Neural crest cell (in vitro differentiated cells): ENCODE data around the gene PLD2. TPM values are rescaled to one million over a fixed set of nuclear protein-coding genes. Genes with fewer than 3 reads are reported as not detected.

ENCODE experiments used
- DNase-seq: peaks from one replicate; pipeline ENCODE4 v3.0.0; 2021; ENCODE audit warnings: low read depth, mixed read lengths, low spot score
- H3K27ac Mint-ChIP-seq: one replicate; pipeline ENCODE4 v1.8.0; 2021; ENCODE audit warnings: mild to moderate bottlenecking, mixed read lengths; ENCODE audit not compliant: unreplicated experiment
- H3K27me3 Mint-ChIP-seq: 2 replicates; pipeline ENCODE4 v1.8.0; 2021; ENCODE audit warnings: low read depth, mild to moderate bottlenecking, mixed read lengths
- H3K36me3 Mint-ChIP-seq: 2 replicates; pipeline ENCODE4 v1.8.0; 2021; ENCODE audit warnings: low read depth, mild to moderate bottlenecking, mixed read lengths
- H3K4me1 Mint-ChIP-seq: 2 replicates; pipeline ENCODE4 v1.8.0; 2021; ENCODE audit warnings: mixed read lengths
- H3K4me3 Mint-ChIP-seq: one replicate; pipeline ENCODE4 v1.8.0; 2021; ENCODE audit warnings: mild to moderate bottlenecking, mixed read lengths
- H3K9me3 Mint-ChIP-seq: 2 replicates; pipeline ENCODE4 v1.8.0; 2021; ENCODE audit warnings: mixed read lengths
- total RNA-seq: library from RNA; stranded (reverse); gene quantifications from 2 replicates; pipeline ENCODE4 v1.2.1, GENCODE V29; 2021
- TF ChIP-seq, protein P1 (sequence below): fragments of 200-600 bp; sonication (generic); conservative IDR thresholded peaks from 2 replicates; pipeline ENCODE4 v1.5.0; 2021; ENCODE audit warnings: antibody characterized with exemption, mild to moderate bottlenecking

PLD2 gene
- total RNA-seq, 1 donor from 2014 or later = 54.8 TPM

DNA sequence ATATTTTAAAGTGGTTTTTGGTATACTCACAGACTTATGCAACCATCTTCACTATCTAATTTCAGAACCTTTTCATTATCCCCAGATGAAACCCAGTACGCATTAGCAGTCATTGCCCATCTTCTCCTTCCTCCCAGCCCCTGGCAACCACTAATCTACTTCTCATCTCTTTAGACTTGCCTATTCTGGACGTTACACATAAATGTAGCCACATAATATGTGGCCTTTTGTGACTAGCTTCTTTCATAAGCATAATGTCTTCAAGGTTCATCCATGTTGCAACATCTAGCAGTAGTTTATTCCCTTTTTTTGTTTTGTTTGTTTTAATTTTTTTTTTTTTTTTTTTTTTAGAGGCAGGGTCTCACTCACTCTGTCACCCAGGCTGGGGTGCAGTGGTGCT, 63.9 kb downstream of the PLD2 start:
- TF ChIP-seq, protein P1, sequence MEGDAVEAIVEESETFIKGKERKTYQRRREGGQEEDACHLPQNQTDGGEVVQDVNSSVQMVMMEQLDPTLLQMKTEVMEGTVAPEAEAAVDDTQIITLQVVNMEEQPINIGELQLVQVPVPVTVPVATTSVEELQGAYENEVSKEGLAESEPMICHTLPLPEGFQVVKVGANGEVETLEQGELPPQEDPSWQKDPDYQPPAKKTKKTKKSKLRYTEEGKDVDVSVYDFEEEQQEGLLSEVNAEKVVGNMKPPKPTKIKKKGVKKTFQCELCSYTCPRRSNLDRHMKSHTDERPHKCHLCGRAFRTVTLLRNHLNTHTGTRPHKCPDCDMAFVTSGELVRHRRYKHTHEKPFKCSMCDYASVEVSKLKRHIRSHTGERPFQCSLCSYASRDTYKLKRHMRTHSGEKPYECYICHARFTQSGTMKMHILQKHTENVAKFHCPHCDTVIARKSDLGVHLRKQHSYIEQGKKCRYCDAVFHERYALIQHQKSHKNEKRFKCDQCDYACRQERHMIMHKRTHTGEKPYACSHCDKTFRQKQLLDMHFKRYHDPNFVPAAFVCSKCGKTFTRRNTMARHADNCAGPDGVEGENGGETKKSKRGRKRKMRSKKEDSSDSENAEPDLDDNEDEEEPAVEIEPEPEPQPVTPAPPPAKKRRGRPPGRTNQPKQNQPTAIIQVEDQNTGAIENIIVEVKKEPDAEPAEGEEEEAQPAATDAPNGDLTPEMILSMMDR = no peak
- Mint-ChIP-seq H3K27me3 (no peaks in the 10 kb centered on the region), H3K4me1 (peaks cover 7% of the 10 kb centered on the region), H3K4me3 (no peak overlapping the region), H3K36me3 (no peaks in the 10 kb centered on the region), H3K27ac (no peak overlapping the region), H3K9me3 (no peaks in the 10 kb centered on the region)
- no peak for DNase-seq

DNA sequence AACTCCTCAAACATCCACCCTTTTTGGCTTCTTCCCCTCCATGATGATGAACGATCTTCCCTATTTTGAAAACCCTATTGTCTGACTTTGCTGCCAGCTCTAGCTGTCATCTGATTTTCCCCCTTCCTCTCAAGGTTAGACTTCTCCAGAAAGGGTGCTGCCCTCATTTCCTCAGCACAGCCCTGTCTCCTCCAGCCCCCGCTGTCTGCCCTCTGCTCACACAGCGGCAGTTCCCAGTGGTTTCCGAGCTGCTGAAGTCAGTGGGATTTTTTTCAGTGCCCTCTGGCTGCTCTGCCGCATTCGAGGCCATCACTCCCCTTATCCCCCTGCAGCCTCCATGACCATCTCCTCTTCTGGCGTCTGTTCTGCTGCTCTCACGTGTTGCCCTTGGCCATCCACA, 65.8 kb downstream of the PLD2 start:
- TF ChIP-seq, protein P1 = no peak
- DNase-seq = no peak
- Mint-ChIP-seq H3K9me3 (no peaks in the 10 kb centered on the region), H3K4me3 (no peak overlapping the region), H3K27me3 (no peaks in the 10 kb centered on the region), H3K36me3 (no peaks in the 10 kb centered on the region), H3K4me1 (peaks cover 13% of the 10 kb centered on the region), H3K27ac (peak overlapping the region; percentile 10)

Other genes starting within 250 kb of the PLD2 start
- not detected in 2 replicates for gene GGT6, start 246.6 kb upstream of the PLD2 start, total RNA-seq
- gene SMTNL2, start 222.6 kb upstream of the PLD2 start, total RNA-seq = 1.1 and 1.4 TPM in 2 replicates
- gene ALOX15, start 165.5 kb upstream of the PLD2 start, total RNA-seq = 0.33 and 0.41 TPM in 2 replicates
- gene PELP1, start 103.0 kb upstream of the PLD2 start, total RNA-seq = 102 and 107 TPM in 2 replicates
- 66.7 and 73.4 TPM in 2 replicates for gene ARRB2, start 96.5 kb upstream of the PLD2 start, total RNA-seq
- 18.6 and 19.5 TPM in 2 replicates for gene MED11, start 75.7 kb upstream of the PLD2 start, total RNA-seq
- not detected in 2 replicates for gene ZMYND15, start 67.3 kb upstream of the PLD2 start, total RNA-seq
- not detected in 2 replicates for gene CXCL16, start 67.2 kb upstream of the PLD2 start, total RNA-seq
- not detected in 2 replicates for gene TM4SF5, start 35.3 kb upstream of the PLD2 start, total RNA-seq
- 1.0 and 1.6 TPM in 2 replicates for gene VMO1, start 20.8 kb upstream of the PLD2 start, total RNA-seq
- not detected in 2 replicates for gene GLTPD2, start 18.2 kb upstream of the PLD2 start, total RNA-seq
- gene PSMB6, start 11.0 kb upstream of the PLD2 start, total RNA-seq = 174 and 181 TPM in 2 replicates
- 73.0 and 76.6 TPM in 2 replicates for gene MINK1, start 26.2 kb downstream of the PLD2 start, total RNA-seq
- gene C17orf107, start 92.4 kb downstream of the PLD2 start, total RNA-seq = 1.7 and 1.8 TPM in 2 replicates
- 0.21 TPM in 1 of 2 replicates, not detected in the other for gene CHRNE, start 95.9 kb downstream of the PLD2 start, total RNA-seq
- not detected in 2 replicates for gene GP1BA, start 125.1 kb downstream of the PLD2 start, total RNA-seq
- gene SLC25A11, start 132.9 kb downstream of the PLD2 start, total RNA-seq = 67.7 and 68.3 TPM in 2 replicates
- gene RNF167, start 133.1 kb downstream of the PLD2 start, total RNA-seq = 90.4 and 93.2 TPM in 2 replicates
- 626 and 630 TPM in 2 replicates for gene PFN1, start 141.4 kb downstream of the PLD2 start, total RNA-seq
- gene ENO3, start 144.0 kb downstream of the PLD2 start, total RNA-seq = 9.1 and 10.6 TPM in 2 replicates
- 76.9 and 78.9 TPM in 2 replicates for gene SPAG7, start 160.7 kb downstream of the PLD2 start, total RNA-seq
- 12.5 and 17.4 TPM in 2 replicates for gene CAMTA2, start 180.5 kb downstream of the PLD2 start, total RNA-seq
- gene INCA1, start 190.4 kb downstream of the PLD2 start, total RNA-seq = 0.43 and 0.86 TPM in 2 replicates
- gene KIF1C, start 190.8 kb downstream of the PLD2 start, total RNA-seq = 61.7 and 68.4 TPM in 2 replicates
- gene SLC52A1, start 228.3 kb downstream of the PLD2 start, total RNA-seq = not detected in 2 replicates